Esophagus (tissue), 2 donors: Measurements from ENCODE around the gene SH3BP4. TPM values are rescaled to one million over a fixed set of nuclear protein-coding genes. Genes with fewer than 3 reads are reported as not detected.

Experiments used
- H3K27ac ChIP-seq, 2 donors: one replicate each; pipeline ENCODE4 v1.5.1; 2013; ENCODE audit warnings: low read depth in 2 of 2, mild to moderate bottlenecking in 2 of 2, inconsistent platforms in 1 of 2, low read length in 1 of 2, moderate library complexity in 1 of 2
- H3K27me3 ChIP-seq, 2 donors: one replicate each; pipeline ENCODE4 v1.6.1; 2013; ENCODE audit warnings: low read length in 2 of 2, control low read depth in 1 of 2, mild to moderate bottlenecking in 1 of 2; ENCODE audit not compliant: insufficient read depth in 2 of 2, control insufficient read depth in 1 of 2
- H3K36me3 ChIP-seq, 2 donors: one replicate each; pipeline ENCODE4 v1.6.1; 2013; ENCODE audit warnings: low read length in 1 of 2; ENCODE audit not compliant: control insufficient read depth in 2 of 2, insufficient read depth in 2 of 2
- H3K4me1 ChIP-seq, 2 donors: one replicate each; pipeline ENCODE4 v1.6.1; 2013; ENCODE audit warnings: low read length in 1 of 2; ENCODE audit not compliant: control insufficient read depth in 2 of 2, insufficient read depth in 2 of 2
- H3K4me3 ChIP-seq, 2 donors: one replicate each; pipeline ENCODE4 v1.5.1; 2013; ENCODE audit warnings: low read length in 2 of 2, mild to moderate bottlenecking in 2 of 2, low read depth in 1 of 2, moderate library complexity in 1 of 2
- H3K9me3 ChIP-seq, 2 donors: one replicate each; pipeline ENCODE4 v1.6.1; 2013; ENCODE audit warnings: mild to moderate bottlenecking in 2 of 2, low read depth in 1 of 2, low read length in 1 of 2, moderate library complexity in 1 of 2; ENCODE audit not compliant: control insufficient read depth in 2 of 2, insufficient read depth in 1 of 2
- WGBS, 2 donors: extraction: QIAGEN DNeasy Blood & Tissue Kit; methylation state at CpG; one replicate each; pipeline ENCODE4 v1.1.7; 2013; 5-methylcytosine and 5-hydroxymethylcytosine counted together
- polyA plus RNA-seq, 2 donors: library from polyadenylated mRNA; stranded (reverse); fragments of 200-250 nt; gene quantifications; one replicate each; pipeline ENCODE4 v1.2.3, GENCODE V29; 2013
- donor health status: healthy with polysubstance abuse.
- donor health status: Bipolar disorder and iron deficiency.

SH3BP4 gene
- polyA plus RNA-seq, 2 donors: 4.4 to 5.5 TPM

DNA sequence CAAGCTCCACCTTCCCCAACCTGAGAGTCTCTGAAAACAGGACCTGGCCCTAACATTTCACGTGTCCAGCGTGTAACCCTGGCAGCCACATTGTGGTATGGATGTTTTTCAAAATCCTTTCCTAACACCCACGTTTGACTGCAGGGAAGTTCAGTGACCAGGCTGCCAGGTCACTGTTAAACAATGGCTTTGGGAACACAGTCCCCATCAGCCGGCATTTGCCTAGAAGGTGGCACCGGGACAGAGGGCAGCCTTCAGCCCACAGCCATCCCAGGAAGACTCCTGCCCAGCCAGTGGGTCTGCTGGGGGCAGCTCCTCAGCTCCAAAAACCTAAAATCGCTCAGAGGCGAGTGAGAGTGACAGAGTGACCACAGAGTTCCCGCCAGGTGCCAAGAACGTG, 140.2 kb downstream of the SH3BP4 start:
- H3K4me1 ChIP-seq: peaks cover 4 to 6% of the 10 kb centered on the region in 2 donors
- H3K9me3 ChIP-seq: no peaks in the 10 kb centered on the region
- WGBS, 2 donors: 87% methylated on average over 9 of the region's 9 CpGs
- H3K27ac ChIP-seq: no peak overlapping the region
- H3K36me3 ChIP-seq: no peaks in the 10 kb centered on the region
- H3K27me3 ChIP-seq: no peaks in the 10 kb centered on the region
- no peak overlapping the region for H3K4me3 ChIP-seq

DNA sequence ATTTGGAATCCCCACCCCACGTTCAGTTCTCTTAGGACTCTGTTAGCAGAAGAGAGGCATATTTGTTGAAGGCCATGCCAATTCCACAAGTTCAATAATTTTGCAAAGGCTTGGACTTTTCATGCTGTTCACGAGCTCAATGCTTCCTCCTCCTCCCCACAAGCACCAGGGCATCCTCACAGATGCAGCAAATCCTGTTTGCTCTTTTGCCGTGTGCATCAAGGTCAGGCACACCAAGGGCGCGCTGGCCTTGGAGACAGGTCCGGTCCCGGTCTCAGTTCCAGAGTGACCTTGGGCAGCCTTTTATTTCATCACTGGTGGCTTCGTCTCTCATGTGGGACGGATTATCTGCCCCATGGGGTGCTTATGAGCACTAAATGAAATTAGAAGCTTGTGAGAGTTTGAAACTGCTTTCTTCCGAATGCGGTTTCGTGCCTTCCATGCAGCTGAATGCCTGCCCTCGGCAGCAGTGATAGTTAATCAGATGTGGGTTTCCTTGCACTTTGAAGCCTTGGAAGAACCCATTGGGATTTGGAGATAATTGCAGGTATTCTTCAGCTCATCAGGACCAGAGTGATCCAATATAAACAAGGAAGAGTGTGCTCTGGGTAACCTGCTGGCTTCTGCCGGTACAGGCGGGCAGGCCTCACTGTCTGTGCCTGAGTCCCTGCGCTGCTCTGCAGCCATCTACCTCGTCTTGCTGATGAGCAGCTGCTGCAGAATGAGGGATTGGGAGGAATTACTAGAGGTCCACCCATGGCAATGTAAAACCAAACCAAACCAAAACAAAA, 140.8 kb downstream of the SH3BP4 start:
- 83 to 89% methylated on average over 17 of the region's 17 CpGs for WGBS, 2 donors
- Histone ChIP-seq H3K4me1 (peaks cover 4 to 6% of the 10 kb centered on the region in 2 donors), H3K36me3 (no peaks in the 10 kb centered on the region), H3K27ac (no peak overlapping the region), H3K27me3 (no peaks in the 10 kb centered on the region), H3K9me3 (no peaks in the 10 kb centered on the region), H3K4me3 (no peak overlapping the region)

DNA sequence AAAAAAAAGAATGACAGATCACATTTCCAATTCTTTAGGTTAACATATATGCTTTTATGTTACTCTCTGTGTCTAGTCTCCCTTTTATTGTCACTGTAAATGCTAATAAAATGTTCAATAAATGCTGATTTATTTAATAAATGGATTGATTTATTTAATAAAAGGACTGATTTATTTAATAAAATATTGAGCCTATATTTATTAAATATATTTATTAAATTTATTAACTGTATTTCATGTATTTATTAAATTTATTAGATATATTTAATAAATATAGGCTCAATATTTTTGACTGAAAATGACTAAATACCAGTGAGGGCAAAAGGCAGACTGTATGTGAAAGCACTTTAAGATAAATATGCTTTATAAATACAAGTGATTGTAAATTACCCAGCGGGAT, 142.6 kb downstream of the SH3BP4 start:
- Histone ChIP-seq H3K9me3 (no peaks in the 10 kb centered on the region), H3K4me1 (no peaks in the 10 kb centered on the region), H3K27ac (no peak overlapping the region), H3K36me3 (no peaks in the 10 kb centered on the region), H3K4me3 (no peak overlapping the region), H3K27me3 (no peaks in the 10 kb centered on the region)
- 92 to 94% methylated on average over 1 of the region's 1 CpG for WGBS, 2 donors

DNA sequence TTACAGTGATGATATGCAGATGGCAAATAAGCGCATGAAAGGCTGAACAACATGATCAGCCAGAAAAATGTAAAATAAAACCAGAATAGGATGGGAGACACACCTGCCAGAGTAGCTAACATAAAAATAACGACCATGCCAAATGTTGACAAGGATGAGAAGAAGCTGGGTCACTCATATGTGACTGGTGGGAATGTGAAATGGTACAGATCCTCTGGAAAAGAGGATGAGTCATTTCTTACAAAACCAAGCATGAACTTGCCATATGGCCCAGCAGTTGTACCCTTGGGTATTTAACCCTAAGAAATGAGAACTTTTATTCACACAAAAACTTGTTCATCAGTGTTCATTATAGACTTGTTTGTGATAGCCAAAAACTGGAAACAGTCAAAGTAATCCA, 143.8 kb downstream of the SH3BP4 start:
- Histone ChIP-seq H3K9me3 (no peaks in the 10 kb centered on the region), H3K4me1 (no peaks in the 10 kb centered on the region), H3K4me3 (no peak overlapping the region), H3K27ac (no peak overlapping the region), H3K36me3 (no peaks in the 10 kb centered on the region), H3K27me3 (no peaks in the 10 kb centered on the region)
- 69 to 84% methylated on average over 2 of the region's 2 CpGs for WGBS, 2 donors

DNA sequence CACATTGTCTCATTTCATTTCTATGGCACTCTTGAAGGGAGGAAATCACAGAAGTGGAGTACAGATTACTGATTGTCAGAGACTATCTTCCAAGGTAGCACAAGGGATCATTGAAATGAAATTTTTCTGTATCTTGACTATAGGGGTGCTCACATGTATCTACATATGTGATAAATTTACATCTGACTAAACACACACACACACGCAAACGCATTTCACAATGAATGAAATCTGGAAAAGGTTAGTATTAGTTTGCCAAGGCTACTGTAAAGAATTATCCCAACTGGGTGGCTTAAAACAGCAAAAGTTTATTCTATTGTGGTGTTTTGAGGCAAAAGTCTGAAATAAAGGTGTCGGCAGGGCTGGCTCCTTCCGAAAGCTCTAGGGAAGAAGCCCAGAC, 144.6 kb downstream of the SH3BP4 start:
- WGBS, 2 donors: 86 to 94% methylated on average over 4 of the region's 4 CpGs
- no peaks in the 10 kb centered on the region for H3K4me1 ChIP-seq

DNA sequence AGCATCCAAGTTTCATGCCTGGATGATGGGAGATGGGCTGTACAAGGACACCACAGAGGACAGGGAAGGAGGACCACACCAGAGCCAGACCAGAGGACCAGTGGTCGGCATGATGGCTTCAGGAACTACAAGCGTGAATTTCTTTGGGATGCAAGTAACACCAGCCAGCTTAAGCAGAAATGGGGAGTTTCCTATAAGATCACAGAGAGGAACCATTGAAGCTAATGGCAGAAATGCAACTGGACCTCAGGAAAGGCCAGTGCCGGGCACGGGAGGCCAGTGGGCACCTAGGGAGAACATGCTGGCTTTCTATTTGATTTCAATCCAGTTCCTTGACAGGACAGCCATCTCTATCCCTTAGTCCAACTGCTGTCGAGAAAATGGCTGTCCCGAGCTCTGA, 145.4 kb downstream of the SH3BP4 start:
- H3K36me3 ChIP-seq: no peaks in the 10 kb centered on the region
- no peak overlapping the region for H3K4me3 ChIP-seq
- 85 to 90% methylated on average over 6 of the region's 6 CpGs for WGBS, 2 donors
- no peaks in the 10 kb centered on the region for H3K9me3 ChIP-seq
- no peak overlapping the region for H3K27ac ChIP-seq
- no peaks in the 10 kb centered on the region for H3K4me1 ChIP-seq
- no peaks in the 10 kb centered on the region for H3K27me3 ChIP-seq

More for the DNA sequence above, 144.6 kb downstream of the SH3BP4 start:
- Histone ChIP-seq H3K4me3 (no peak overlapping the region), H3K9me3 (no peaks in the 10 kb centered on the region), H3K27me3 (no peaks in the 10 kb centered on the region), H3K36me3 (no peaks in the 10 kb centered on the region), H3K27ac (no peak overlapping the region)

DNA sequence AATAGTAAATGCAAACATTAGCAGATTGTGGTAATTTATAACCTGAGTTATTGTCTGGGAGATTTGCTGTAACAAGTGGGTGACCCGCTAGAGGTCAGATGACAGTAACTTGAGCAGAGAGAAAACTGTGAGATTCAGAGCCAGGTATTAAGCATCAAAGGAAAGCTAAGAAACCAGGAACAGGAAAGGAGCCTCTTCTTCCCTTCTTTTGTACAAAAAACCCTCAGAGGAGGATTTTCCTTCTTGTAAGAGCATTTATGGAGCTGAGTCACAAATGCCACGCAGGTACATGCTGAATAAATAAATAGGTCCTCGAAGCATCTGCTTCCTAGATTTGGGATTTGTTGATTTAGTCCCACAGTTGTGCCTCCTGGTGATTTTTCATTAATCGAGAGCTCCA, 146.5 kb downstream of the SH3BP4 start:
- no peak overlapping the region for H3K4me3 ChIP-seq
- H3K9me3 ChIP-seq: no peaks in the 10 kb centered on the region
- no peaks in the 10 kb centered on the region for H3K36me3 ChIP-seq
- no peaks in the 10 kb centered on the region for H3K4me1 ChIP-seq
- whole genome bisulfite sequencing, 2 donors: 44 to 52% methylated on average over 4 of the region's 4 CpGs
- no peaks in the 10 kb centered on the region for H3K27me3 ChIP-seq
- no peak overlapping the region for H3K27ac ChIP-seq

DNA sequence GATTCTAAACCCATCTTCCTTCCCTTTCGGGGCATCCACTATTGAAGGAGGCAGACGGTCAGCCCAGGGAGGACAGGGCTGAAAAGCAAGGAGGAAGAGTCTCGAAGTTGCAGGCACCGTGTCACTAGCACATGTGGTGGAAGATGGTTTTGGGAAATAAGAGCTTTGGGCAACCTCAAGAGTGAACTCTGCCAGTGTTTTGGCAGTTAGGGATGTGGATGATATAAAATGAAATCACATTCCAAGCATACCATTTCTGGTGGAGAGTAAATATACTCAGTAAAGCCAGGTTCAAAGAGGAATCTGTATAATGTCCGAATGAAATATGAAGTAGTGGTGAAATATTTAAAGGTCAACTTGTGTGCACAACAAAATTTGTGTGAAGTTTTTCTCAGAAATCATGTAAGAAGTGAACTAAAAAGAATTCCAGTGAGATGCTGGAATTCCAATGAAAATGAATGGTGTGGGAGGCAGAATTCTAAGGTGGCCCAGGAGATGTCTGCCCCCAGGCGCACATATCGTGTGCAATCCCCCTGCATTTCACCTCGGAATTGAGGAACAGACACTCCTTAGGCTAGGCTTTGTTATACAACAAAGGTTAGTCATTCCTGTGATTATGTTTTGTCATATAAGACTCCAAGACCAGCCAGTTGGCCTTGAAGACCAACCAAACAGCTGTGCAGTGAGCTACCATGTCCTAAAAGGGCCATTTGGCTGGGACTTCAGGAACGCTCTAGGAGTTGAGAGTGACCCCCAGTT, 147.1 kb downstream of the SH3BP4 start:
- H3K4me1 ChIP-seq: no peaks in the 10 kb centered on the region
- H3K9me3 ChIP-seq: no peaks in the 10 kb centered on the region
- no peak overlapping the region for H3K27ac ChIP-seq
- no peak overlapping the region for H3K4me3 ChIP-seq
- no peaks in the 10 kb centered on the region for H3K36me3 ChIP-seq
- 65 to 72% methylated on average over 9 of the region's 9 CpGs for WGBS, 2 donors
- no peaks in the 10 kb centered on the region for H3K27me3 ChIP-seq

DNA sequence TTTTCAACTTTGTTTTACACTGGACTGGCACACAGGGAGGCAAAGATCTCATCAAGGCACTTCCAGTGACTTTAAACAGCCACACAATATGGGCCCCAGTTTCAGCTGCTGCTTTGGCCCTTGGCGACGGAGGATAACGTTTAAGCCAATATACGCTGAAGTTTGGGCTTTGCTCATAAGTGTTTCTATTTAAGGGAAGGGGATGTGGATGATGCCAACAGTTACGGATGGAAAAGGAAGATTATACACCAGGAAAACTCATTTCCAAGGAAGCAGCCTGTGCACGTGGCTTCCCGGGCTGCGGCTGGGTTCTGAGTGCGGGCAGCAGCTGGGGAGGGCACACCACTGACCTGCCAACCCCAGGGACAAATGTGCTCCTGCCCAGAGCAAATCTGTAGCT, 151.1 kb downstream of the SH3BP4 start:
- Histone ChIP-seq H3K4me3 (no peak overlapping the region), H3K36me3 (no peaks in the 10 kb centered on the region), H3K27me3 (no peaks in the 10 kb centered on the region), H3K4me1 (no peaks in the 10 kb centered on the region), H3K9me3 (no peaks in the 10 kb centered on the region), H3K27ac (no peak overlapping the region)
- WGBS, 2 donors: 71 to 81% methylated on average over 9 of the region's 9 CpGs
